HUES48 (cell line): ENCODE measurements around the gene ITGB3BP.

Experiments used
- H3K27ac ChIP-seq: one replicate; pipeline ENCODE4 v1.7.0; 2013; ENCODE audit warnings: low read depth, low read length, inconsistent platforms
- H3K27me3 ChIP-seq: 2 replicates; pipeline ENCODE4 v1.6.1; 2013; ENCODE audit warnings: mild to moderate bottlenecking, low read length; ENCODE audit not compliant: control insufficient read depth, insufficient read depth
- H3K36me3 ChIP-seq: 2 replicates; pipeline ENCODE4 v1.6.1; 2013; ENCODE audit warnings: low read length; ENCODE audit not compliant: control insufficient read depth, insufficient read depth
- H3K4me1 ChIP-seq: 2 replicates; pipeline ENCODE4 v1.6.1; 2013; ENCODE audit warnings: mild to moderate bottlenecking, low read length; ENCODE audit not compliant: control insufficient read depth, insufficient read depth
- H3K4me3 ChIP-seq: 2 replicates; pipeline ENCODE4 v1.5.1; 2013; ENCODE audit warnings: mild to moderate bottlenecking, low read depth, low read length
- H3K9ac ChIP-seq: 2 replicates; pipeline ENCODE4 v1.6.1; 2013; ENCODE audit warnings: mild to moderate bottlenecking, low read depth, low read length, moderate library complexity
- H3K9me3 ChIP-seq: 2 replicates; pipeline ENCODE4 v1.6.1; 2013; ENCODE audit warnings: low read length; ENCODE audit not compliant: control insufficient read depth, insufficient read depth

ITGB3BP gene

DNA sequence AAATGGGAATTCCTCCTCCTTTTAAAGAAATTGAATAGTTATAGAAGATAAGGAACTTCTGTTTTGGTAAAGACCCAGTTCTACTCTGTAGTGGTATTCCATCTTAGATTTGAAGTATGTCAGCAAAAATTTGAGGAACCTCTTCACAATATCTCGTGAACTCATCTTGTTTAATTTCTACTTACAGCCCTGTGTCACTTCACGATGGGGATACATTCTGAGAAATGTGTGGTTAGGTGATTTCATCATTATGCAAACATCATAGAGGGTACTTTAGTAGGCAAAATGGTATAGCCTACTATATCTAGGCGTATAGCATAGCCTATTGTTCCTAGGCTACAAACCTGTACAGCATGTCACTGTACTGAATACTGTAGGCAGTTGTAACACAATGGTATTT, 119.6 kb downstream of the ITGB3BP start:
- Histone ChIP-seq H3K36me3 (peaks cover 39% of the 10 kb centered on the region), H3K27ac (no peak overlapping the region), H3K4me3 (no peak overlapping the region), H3K9me3 (no peaks in the 10 kb centered on the region), H3K27me3 (no peaks in the 10 kb centered on the region), H3K4me1 (no peaks in the 10 kb centered on the region), H3K9ac (no peak overlapping the region)

DNA sequence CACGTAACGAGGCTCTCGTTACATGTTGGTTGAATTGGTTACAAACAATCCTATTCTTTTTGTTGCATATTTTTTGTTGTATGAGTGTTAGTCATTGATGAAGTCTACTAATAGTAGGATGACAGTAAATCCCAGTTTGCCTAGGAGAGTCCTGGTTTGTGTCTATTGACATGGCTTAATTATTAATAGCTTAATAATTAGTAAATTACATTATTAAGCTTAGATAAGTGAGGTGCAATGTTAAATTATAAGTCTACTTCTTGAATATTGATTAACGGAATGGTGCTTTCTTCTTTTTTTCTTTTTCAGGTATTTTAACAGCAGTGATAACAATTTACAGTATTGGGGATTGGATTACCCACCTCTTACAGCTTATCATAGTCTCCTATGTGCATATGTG, 121.1 kb downstream of the ITGB3BP start:
- Histone ChIP-seq H3K9me3 (no peaks in the 10 kb centered on the region), H3K9ac (no peak overlapping the region), H3K36me3 (peaks cover 39% of the 10 kb centered on the region), H3K27ac (no peak overlapping the region), H3K4me3 (no peak overlapping the region), H3K4me1 (no peaks in the 10 kb centered on the region), H3K27me3 (no peaks in the 10 kb centered on the region)
